Daoy (cell line): ENCODE results near the gene CCT7. TPM values are rescaled to one million over a fixed set of nuclear protein-coding genes. Genes with fewer than 3 reads are reported as not detected.
A peak's percentile ranks its signal among the peaks of the same experiment; 100 is the strongest.

Source experiments
- DNase-seq: peaks from one replicate; pipeline ENCODE4 v3.0.0-alpha.2; 2015; ENCODE audit warnings: low read depth
- total RNA-seq: library from RNA; depleted of rRNA; stranded (reverse); fragments of >200 nt; shearing (Covaris generic); gene quantifications from 2 replicates; pipeline ENCODE4 v1.2.3, GENCODE V29; 2014; rRNA removed

CCT7 gene
- total RNA-seq = 695 and 763 TPM in 2 replicates

DNA sequence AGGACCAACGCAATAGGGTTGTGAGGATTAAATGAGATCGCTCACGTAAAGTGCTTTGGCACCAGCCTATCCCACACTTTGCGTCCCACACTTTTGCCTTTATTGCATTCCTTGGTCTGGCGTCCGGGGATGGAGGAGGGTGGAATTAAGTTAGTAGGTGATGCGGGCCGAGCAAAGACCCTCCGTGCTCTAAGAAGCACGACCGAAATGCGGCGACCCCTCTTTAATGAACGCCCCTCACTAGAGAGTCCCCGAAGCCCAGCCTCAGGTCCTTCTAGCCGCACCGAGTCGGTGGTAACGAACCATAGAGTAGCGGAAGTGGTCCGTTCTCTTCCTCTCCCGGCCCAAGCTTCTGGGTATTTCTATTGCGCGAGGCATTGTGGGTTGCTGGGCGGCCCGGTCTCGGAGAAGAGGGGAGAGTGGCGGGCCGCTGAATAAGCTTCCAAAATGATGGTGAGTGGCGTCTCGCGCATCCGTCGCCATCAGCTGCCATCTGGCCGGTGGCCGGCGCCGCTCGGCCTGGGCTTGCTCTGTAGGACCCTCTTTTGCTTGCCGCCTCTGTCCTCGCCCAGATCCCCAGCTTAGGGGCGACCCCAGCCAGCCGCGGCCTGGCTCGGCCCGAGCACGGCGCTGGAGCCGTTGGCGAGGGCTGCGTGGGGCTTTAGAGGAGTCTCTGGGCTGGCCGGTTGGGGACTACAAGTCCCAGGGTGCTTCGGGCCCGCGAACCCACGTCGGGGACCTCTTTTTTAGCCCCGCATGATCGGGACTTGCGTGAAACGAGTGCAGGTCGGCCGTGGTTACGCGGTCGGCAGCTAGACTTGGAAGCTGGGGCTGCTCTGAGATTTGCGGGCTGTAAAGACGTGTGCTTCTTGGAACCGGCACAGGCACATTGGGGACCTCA lies at the start of gene CCT7:
TSS of gene CCT7 (plus strand) at position 377 of the 901 bp plus-strand sequence. CDS start at position 448, 71 bp downstream.
- peak; percentile 91 for DNase-seq

- DNase-seq = no peak
These were observed 48.1 kb upstream of the CCT7 start for GRCh38 chr2:73185965-73186364.

DNA sequence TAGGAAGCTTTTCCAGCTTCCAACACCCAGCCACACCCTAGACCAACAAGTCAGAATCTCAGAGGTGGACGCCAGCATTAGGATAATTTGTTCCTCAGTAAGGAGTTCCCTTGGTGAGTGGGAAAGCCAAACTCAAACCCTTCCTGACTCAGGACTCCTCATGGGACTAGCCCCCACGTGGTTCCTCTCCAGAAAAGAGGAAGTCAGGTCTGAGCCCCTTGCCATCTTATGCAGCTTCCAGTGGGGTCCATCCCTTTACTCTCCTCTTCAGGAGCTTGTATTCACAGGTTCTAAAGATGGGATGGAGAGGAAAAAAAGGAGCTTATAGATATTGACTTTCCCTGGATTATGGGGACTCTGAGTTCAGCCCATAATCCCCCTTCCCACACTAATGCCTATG lies 46.6 kb upstream of the CCT7 start:
- DNase-seq = no peak

DNA sequence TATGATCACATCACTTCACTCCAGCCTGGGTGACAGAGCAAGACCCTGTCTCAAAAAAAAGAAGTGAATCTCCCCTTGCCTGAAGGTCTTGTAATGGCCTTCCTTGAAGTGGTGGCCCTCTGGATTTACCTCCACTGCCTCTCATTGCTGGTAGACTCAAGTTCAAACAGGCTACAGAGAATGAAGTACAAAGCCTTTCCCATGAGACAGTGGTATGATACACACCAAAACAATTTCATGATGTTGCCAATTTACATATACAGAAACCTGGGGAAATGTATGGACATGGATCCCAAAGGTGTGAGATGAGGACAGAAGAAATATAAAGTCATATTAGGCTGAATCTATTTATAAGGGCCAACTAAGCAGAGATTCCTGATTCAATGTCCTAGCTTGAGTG lies 36.5 kb upstream of the CCT7 start:
- no peak for DNase-seq

DNA sequence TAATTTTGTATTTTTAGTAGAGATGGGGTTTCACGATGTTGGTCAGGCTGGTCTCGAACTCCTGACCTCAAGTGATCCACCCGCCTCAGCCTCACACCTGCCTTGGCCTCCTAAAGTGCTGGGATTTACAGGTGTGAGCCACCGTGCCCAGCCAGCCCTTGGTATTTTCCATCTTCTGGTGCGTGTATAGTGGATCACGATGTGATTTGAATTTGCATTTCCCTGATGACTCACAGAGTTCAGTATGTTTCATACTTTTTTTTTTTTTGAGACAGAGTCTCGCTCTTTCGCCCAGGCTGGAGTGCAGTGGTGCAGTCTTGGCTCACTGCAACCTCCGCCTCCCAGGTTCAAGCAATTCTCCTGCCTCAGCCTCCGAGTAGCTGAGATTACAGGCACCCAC lies 33.8 kb upstream of the CCT7 start:
- DNase-seq = peak; percentile 38

GRCh38 chr2:73202156-73203054 lies 31.7 kb upstream of the CCT7 start, which contains the start of gene NOTO:
NOTO (plus strand) TSS chr2:73202574; CDS start chr2:73202667, 93 bp downstream.
- peak; percentile 16 for DNase-seq

GRCh38 chr2:73203055-73203681 lies 30.9 kb upstream of the CCT7 start:
- no peak for DNase-seq

DNA sequence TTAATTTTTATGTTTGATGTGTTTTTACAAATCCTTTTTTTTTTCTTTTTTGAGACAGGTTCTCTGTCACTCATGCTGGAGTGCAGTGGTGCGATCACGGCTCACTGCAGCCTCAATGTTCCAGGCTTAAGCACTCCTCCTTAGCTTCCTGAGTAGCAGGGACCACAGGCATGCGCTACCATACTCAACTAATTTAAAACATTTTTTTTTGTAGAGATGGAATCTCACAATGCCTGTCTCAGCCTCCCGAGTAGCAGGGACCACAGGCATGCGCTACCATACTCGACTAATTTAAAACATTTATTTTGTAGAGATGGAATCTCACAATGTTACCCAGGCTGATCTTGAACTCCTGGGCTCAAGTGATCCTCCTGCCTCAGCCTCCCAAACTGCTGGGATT lies 28.5 kb upstream of the CCT7 start:
- no peak for DNase-seq

DNA sequence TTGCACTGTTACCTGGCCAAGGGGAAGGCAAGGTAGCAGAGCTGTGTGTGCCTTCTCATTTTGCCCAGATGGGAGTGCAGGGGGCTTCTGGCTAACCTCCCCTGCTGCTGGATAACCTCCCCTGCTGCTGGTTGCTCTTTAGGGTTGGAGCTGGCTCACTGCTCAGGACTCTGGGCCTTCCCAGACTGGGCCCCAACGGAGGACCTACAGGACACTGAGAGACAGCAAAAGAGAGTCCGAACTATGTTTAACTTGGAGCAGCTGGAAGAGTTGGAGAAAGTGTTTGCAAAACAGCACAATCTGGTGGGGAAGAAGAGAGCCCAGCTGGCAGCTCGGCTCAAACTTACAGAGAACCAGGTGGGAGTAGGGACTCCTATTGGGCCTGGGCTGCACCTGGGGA lies 25.9 kb upstream of the CCT7 start:
- DNase-seq = no peak

DNA sequence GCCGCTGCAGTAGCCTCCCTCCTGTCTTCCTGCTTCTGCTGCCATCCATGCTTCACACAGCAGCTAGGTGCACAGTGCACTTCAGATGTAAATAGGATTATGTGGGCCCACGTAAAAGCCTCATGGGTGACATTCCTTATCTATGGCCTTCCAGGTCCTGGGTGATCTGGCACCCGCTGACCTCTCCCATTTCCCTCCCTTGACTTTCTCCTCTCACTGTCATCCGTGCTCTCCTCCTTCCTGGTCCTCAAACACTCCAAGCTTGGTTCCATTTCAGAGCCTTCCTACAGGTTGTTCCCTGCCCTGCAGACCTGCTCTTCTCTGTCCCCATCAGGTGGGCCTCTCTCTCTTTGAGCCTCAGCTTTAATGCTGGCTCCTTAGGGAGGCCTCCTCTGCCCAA lies 24.1 kb upstream of the CCT7 start:
- no peak for DNase-seq

DNA sequence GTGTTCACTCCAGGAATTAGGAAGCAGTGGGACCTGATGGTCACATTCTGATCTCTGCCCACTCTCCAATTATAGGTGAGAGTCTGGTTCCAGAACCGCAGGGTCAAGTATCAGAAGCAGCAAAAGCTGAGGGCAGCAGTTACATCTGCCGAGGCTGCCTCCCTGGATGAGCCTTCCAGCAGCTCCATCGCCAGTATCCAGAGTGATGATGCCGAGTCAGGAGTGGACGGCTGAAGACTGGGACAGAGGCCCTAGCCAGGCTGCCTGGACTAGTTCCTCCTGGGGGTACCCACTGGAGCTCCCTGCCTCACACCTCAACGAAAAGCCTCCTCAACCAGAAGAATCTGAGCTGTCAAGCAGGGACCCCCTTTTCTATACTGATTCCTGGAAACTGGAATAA lies 23.4 kb upstream of the CCT7 start:
- DNase-seq = no peak

DNA sequence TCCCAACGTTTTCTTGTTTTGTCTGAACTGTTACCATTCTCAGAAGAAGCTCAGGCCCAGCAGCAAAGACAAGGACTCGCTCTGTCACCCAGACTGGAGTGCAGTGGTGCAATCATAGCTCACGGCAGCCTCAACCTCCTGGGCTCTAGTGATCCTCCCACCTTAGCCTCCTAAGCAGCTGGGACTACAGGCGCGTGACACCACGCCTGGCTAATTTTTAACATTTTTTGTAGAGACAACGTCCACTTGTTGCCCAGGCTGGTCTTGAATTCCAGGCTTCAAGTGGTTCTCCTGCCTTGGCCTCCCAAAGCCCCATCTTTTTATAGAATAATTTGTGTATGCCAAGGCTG lies 22.0 kb upstream of the CCT7 start:
- DNase-seq = no peak

GRCh38 chr2:73212448-73213176 lies 21.5 kb upstream of the CCT7 start:
- DNase-seq = peak; percentile 73

DNA sequence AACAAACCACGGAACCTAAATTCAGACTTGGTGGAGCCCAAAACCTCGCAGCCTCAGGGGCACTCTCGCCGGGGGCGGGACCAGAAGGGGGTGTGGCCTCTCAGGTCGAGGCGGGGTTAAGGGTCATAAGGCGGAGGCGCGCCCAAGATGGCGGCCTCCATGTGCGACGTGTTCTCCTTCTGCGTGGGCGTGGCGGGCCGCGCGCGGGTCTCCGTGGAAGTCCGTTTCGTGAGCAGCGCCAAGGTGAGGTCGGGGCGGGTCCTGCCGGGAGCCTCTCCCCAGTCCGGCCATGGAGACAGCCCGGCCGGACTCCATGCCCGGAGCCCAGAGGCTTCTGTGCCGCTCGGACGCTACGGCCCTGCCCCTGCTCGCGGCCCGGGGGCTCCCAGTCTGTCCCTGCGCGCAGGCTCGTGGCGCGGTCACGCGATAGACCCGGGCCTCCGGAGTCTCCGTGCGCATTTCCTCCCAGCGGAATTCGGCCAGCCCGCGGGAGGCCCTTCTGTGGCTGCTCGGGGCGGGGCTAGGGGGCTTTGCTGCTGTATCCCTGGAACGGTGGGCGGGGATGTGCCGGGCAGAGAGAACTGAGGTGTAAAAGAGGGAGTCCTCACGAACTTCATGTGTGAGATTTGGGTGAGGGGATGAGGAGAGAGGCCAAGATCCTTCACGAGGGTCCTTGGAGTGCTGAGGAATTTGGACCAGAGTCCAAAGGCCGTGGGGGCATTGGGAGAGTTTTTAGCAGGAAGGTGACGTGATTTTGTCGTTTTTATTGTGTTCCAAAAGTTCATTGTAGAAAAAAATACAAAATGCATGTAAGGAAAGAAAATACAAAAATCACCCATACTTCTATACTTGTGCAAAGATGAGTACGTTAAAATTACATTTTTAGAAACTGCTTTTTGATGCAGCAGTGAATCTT lies 19.7 kb upstream of the CCT7 start, which contains the start of gene SMYD5:
TSS of gene SMYD5 (plus strand) at position 126 of the 916 bp plus-strand sequence. CDS start at position 148, 22 bp downstream.
- DNase-seq = peak; percentile 85

GRCh38 chr2:73215254-73215653 lies 18.9 kb upstream of the CCT7 start:
- no peak for DNase-seq

DNA sequence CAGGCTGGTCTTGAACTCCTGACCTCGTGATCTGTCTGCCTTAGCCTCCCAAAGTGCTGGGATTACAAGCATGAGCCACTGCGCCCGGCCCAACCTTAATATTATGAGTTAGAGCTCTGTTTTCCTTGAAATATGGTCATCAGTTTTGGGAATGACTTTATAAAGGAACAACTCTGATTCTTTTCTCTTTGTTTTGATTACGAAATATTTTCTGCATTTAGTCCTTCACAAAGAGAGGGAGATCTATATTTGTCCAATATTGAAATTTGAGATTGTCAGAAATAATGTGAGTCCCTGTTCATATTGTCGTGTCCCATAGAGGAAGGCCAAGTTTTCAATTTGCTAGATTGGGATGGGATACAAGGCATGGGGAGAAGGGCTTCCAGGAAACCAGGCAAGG lies 16.9 kb upstream of the CCT7 start:
- DNase-seq = no peak

- DNase-seq = no peak
These were observed 16.3 kb upstream of the CCT7 start for GRCh38 chr2:73217826-73218225.

- peak; percentile 44 for DNase-seq
These were observed 15.8 kb upstream of the CCT7 start for GRCh38 chr2:73218298-73218697.

GRCh38 chr2:73223821-73224220 lies 10.3 kb upstream of the CCT7 start:
- DNase-seq = no peak
